Measurements from ENCODE around the gene CANT1.
"Not testable (repeated sequence)": the region's sequence is repeated elsewhere in the genome, so short reads cannot be mapped to it uniquely, and the experiment has no call there.

CANT1 gene

DNA sequence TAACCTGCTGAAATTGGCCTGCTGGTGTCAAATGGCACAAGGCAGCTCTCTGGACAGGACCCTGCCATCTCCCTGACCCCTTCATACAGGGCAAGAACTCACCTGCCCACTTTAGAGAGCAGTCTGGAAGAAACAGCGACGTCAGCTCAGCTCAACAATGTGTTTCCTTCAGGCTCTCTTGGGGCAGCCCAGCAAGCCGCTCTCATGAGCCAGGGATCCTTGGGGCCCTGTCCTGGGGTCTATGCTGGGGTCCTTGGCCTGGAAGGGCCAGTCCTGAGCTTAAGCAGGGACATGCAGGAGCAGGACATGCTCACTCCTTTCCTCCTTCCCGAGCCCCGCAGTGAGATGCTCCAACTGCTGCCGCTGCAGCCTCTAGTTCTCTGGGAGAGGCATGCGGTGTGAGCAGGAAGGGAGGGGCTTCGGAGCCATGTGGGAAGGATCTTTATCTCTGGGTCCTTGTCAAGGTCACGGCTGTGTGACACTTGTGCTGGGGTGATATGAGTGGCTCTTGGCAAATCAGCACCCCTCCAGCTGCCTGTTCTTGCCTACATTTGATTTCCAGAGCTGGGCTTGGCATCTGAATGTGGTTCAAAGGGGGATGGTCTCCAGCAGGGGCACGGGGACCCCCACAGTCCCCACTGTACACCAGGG lies 17.8 kb upstream of the CANT1 start:
- no peak for DNase-seq (ENCODE audit: low read depth)

- no peak for DNase-seq (ENCODE audit: low read depth)
Observed at GRCh38 chr17:79026376-79027273, 17.1 kb upstream of the CANT1 start.

DNA sequence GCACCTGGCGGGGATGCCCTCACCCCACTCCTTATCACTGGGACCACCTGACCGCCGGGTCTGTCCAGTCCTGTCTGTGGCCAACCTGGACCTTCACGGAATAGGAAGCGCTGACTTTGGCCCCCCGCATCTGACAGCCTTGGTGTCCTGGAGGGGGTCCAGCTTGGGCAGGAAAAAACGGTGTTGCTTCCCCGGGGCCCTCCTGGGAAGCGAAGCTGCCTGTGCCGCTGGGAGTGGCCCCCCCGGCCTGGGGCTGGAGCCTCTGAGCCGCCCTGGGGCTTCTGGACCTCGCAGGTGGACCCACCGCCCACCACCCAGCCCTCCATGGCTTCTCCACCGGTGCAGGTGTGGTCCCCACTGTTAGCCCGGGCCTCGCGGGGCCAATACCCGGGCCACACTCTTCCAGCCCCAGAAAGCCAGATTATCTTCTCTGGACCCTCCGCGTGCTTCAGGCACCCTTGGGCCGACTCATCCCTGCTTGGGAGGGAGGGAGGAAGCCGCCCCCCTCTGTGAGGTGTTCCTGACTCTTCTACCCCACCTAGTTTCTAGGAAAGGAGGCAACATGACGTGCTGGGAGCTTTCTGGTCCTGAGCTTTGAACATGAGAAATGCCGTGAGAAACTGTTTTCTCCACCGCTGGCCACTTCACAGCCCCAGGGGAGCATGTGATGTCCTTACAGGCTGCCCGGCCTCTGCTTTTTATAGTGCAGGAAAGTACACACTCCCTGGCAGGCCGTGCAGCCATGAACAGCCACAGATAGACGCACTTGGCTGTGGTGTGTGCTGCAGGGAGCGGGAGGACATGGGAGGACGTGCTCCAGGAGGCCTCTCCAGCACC lies 15.6 kb upstream of the CANT1 start:
- no peak for DNase-seq (ENCODE audit: low read depth)

DNA sequence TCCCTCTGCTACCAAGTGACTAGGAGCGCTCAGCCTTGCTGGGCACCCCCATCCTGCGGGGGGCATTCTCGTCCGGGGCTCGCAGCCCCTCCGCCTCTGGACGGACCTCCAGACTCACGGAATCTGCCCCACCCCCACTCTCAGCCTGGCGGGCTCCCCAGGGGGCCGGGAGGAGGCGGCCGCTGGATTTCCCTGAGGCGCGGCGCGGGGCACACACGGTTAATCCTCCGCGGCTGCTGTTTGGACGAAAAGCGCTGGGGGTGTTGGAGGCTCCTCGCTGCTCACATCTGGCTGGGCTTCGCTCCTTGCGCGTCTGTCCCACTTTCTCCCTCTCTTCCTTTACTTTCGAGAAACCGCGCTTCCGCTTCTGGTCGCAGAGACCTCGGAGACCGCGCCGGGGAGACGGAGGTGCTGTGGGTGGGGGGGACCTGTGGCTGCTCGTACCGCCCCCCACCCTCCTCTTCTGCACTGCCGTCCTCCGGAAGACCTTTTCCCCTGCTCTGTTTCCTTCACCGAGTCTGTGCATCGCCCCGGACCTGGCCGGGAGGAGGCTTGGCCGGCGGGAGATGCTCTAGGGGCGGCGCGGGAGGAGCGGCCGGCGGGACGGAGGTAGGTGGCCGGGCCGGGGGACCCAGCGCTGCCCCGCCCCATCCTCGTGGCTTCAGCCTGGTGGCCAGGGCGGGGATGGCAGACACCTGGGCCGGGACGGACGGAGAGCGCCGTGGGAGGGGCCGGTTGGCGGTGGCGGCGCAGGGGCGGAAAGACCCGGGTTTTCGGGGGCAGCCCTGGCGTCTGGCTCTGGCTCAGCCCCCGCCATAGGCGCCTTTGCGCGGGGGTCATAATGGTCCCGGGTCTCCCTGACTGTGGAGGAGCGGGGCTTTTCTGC lies 14.6 kb upstream of the CANT1 start, which contains the start of gene C1QTNF1:
Gene C1QTNF1 (plus strand): TSS at position 284 of the 886 bp plus-strand sequence. CDS start 19,800 bp downstream, outside the sequence.
- DNase-seq (ENCODE audit: low read depth) = no peak

DNA sequence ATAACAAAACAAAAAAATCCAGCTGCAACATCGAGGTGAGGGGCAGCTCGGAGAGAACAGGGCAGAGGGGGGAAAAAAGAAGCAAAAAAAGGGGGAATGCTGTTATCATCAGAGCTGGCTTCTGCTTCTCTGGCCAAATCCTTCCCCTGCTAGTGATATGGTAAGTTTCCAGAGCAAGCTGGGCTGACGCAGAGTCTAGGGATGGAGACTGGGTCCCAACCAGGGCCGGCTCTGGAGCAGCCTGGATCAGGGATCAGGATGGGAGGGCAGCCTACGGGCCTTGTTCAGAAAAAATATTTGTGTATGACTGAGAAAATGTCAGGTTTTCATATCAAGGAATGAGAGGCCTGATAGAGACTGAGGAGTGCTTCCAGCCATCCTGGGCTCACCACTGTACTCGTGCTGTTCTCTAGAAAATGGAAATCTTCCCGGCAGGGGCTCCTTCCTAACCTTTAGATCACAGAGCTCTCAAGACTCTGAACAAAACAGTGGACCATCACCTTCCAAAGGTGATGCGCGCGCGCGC lies 13.7 kb upstream of the CANT1 start:
- no peak for DNase-seq (ENCODE audit: low read depth)

DNA sequence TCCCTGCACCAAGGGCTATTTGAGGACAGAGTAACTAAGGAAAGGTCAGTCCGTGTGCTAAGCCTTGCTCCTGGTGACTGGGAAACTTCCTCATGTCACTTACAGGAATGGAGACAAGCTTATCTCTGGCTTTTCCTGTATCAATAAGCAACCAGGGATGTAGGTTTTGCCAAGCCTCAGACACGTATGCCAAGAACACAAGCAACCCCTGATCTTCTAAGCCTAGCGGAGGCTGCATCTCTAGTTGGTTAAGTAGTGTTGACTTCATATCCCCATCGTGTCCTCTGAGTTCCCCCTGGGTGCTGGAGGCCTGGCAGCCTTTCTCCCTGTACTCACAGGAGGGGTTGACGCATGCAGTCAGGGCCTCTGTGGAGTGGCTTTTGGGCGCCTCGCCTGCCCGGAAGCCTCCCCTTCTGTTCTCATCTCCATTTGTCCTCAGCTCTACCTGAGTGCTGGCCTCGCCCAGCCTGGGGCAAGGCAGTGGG lies 13.0 kb upstream of the CANT1 start:
- no peak for DNase-seq (ENCODE audit: low read depth)

DNA sequence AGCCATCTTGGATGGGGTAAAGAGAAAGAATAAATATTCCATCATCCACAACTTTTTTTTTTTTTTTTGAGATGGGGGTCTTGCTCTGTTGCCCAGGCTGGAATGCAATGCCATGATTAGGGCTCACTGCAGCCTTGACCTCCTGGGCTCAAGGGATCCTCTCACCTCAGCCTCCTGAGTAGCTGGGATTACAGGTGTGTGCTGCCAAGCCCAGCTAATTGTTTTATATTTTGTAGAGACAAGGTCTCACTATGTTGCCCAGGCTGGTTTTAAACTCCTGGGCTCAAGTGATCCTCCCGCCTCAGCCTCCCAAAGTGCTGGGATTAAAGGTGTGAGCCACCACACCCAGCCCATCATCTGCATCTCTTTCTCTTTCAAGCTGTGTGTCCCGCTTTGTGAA lies 12.4 kb upstream of the CANT1 start:
- not testable (repeated sequence) for DNase-seq (ENCODE audit: low read depth)

- DNase-seq (ENCODE audit: low read depth) = no peak
Observed at GRCh38 chr17:79020631-79021301, 11.2 kb upstream of the CANT1 start.

GRCh38 chr17:79019632-79020584 lies 10.3 kb upstream of the CANT1 start:
- no peak for DNase-seq (ENCODE audit: low read depth)

DNA sequence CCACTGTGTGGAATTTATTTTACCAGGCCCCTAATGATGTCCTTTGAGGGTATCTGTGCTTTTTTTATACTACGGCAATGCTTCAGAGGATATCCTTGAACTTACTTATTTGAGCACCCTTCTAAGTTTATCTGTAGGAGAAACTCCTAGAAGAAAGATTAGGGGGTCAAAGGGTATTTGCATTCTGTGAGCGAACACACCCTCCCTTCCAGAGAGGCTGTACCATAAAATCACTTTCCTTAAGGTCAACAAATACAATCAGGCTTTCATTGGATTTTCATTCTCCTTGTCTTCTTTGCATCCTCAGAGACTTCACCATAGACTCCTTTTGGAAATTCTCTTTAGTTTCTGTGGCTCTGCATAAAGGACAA lies 9.7 kb upstream of the CANT1 start:
- no peak for DNase-seq (ENCODE audit: low read depth)

DNA sequence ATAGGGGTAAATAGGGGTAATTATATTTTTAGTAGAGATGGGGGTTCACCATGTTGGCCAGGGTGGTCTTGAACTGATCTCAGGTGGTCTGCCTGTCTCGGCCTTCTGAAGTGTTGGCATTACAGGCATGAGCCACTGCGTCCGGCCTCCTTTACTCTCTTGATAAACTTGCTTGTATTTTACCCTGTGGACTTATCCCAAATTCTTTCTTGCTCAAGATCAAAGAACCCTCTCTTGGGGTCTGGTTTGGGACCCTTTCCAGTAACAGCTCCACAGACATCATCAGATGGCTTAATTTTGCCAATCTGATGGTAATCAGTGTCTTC lies 8.8 kb upstream of the CANT1 start:
- no peak for DNase-seq (ENCODE audit: low read depth)

DNA sequence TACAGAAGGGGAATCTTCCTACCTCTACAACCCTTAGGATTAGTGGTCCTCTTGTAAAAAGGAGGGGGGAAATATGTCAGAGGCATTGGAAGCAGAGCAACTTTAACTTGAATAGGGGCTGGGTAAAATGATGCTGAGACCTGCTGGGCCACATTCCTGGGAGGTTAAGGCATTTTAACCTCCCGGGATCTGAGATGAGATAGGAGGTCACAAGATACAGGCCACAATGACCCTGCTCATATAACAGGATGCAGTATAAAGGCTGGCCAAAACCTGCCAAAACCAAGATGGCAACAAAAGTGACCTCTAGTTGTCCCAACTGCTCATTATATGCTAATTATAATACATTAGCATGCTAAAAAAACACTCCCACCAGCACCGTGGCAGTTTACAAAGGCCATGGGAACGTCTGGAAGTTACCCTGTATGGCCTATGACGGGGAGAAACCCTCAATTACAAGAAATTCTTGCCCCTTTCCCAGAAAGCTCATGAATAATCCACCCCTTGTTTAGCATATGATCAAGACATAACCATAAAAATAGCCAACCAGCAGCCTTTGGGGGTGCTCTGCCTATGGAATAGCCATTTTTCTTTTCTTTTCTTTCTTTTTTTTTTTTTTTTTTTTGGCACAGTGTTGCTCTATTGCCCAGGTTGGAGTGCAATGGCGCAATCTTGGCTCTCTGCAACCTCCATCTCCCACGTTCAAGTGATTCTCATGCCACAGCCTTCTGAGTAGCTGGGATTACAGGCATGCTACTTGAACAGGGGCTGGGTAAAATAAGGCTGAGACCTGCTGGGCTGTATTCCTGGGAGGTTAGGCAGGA lies 8.2 kb upstream of the CANT1 start:
- DNase-seq (ENCODE audit: low read depth) = no peak

DNA sequence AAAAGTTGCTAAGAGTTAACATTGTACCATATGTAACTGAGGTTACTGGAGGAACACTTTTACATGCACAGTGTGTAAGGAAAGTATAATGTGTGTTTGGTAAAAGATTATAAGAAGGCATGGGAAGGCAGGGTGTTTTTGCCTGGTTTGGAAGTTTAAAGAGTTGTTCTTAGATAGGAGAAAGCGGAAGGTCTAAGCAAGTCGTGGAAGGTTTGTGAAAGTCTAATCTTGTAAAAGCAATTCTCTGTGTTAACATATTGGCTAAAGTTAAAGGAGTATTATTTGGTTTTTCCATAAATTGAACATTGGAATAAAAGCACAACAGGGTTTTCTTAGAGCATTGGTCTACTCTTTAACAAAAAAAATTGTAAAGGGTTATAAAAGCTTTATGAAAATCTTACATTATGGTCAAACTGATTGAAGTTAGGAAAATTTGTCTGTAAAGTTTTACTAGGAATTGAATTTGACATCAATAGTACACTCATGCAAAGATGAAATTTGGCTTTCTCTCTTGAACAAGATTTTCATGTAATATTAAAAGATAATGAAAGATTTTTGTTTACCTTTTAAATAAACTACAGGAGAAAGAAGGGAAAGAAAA lies 4.7 kb upstream of the CANT1 start:
- DNase-seq (ENCODE audit: low read depth) = no peak

GRCh38 chr17:79012563-79013134 lies 3.1 kb upstream of the CANT1 start:
- DNase-seq (ENCODE audit: low read depth) = no peak

DNA sequence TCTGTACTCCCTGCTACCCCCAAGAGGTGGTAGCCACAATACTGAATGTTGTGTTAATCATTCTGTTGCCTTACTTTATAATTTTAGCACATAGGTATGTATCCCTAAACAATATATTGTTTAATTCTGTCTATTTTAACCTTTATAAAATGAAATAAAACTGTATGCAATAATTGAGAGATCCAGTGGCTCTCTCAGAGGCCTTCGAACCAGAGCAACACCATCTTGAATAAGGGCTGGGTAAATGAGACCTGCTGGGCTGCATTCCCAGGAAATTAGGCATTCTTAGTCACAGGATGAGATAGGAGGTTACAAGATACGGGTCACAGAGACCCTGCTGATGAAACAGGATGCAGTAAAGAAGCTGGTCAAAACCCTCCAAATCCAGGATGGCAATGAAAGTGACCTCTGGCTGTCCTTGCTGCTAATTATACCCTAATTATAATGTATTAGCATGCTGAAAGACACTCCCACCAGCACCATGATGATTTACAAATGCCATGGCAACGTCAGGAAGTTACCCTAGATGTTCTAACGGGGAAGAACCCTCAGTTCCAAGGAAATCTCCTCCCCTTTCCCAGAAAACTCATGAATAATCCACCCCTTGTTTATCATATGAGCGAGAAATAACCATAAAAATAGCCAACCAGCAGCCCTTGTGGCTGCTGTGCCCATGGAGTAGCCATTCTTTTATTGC lies 2.0 kb upstream of the CANT1 start:
- DNase-seq (ENCODE audit: low read depth) = no peak

DNA sequence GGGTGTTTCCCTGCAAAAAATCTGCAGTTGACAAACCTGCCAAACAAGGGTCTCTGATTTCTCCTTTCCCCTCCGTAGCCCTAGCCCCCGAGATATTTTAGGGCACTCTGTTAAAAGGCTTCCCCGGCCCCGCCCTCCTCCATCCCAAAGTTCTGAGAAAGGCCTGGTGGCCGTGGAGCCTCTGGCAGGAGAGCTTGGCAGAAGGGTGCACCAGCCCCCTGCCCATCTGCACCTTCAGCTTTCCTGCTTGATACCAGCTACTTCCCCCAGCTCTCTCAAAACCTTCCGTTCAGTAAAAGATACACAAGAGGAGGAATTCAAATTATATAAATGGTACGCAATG lies 711 bp upstream of the CANT1 start:
- no peak for DNase-seq (ENCODE audit: low read depth)

GRCh38 chr17:79008666-79009387 lies 737 bp downstream of the CANT1 start:
- DNase-seq (ENCODE audit: low read depth) = no peak

Data from T-helper 22 cell (primary cell).